Measurements from ENCODE around the gene EEF1AKMT4. TPM values are rescaled to one million over a fixed set of nuclear protein-coding genes. Genes with fewer than 3 reads are reported as not detected.

Gene EEF1AKMT4
- polyA plus RNA-seq, 1 donor (not counting 4 experiments of a cell fraction or from before 2014, with no cell fraction given) = 10.8 TPM

DNA sequence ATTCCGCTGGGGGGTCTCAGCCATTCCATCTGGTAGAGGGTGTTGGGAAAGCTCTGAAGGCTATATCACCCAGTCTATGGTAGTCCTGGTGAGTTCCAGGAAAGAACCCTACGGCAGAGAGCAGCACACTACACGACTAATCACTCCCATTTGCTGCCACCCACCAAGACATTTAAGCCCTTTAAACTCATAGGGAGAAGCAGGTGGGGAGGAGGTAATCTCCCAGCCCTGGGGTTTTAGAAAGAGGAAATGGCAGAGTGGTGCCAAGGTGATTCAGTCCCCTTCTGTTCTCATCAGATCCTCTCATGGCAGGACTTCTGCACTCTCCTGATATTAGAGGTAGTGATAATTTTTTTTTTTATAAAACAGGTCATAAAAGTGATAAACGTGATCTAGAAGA, 30.7 kb upstream of the EEF1AKMT4 start:
- H3K4me2 ChIP-seq (ENCODE audit: control insufficient read depth, extremely low read depth, insufficient read depth, low read depth, low read length) = no peak overlapping the region
- FAIRE-seq (no peak), DNase-seq (ENCODE audit: low read depth, low spot score) (no peak)
- no peak overlapping the region for H3K27ac ChIP-seq (ENCODE audit: control insufficient read depth, insufficient read depth, low read length)
- no peak overlapping the region for H2AFZ ChIP-seq (ENCODE audit: control insufficient read depth, low read length)
- H3K79me2 ChIP-seq (ENCODE audit: control insufficient read depth, insufficient read depth, low read length) = no peaks in the 10 kb centered on the region
- no peaks in the 10 kb centered on the region for H3K4me1 ChIP-seq (ENCODE audit: control insufficient read depth, extremely low read depth, insufficient read depth, low read length)
- dilution Hi-C loops (cut with MboI; ENCODE audit: extremely low pct_ligation_motif_present, low sequenced_read_pairs) = no loop called here
- no peaks in the 10 kb centered on the region for H3K27me3 ChIP-seq (ENCODE audit: control insufficient read depth, extremely low read depth, insufficient read depth, low read length)
- H3K36me3 ChIP-seq (ENCODE audit: control insufficient read depth in 2 of 2, extremely low read depth in 1 of 2, insufficient read depth in 2 of 2, low read length in 2 of 2) = no peaks in the 10 kb centered on the region
- no peaks in the 10 kb centered on the region for H3K9me1 ChIP-seq (ENCODE audit: control insufficient read depth, extremely low read depth, insufficient read depth, low read length)
- TF ChIP-seq CTCF (optimal IDR thresholded peaks at IDR 0.05 in 1 of 3, IDR thresholded peaks at IDR 0.05 in 1 of 3, conservative IDR thresholded peaks at IDR 0.05 in 1 of 3; ENCODE audit: extremely low read depth in 1 of 3, insufficient read depth in 2 of 3, low read length in 3 of 3) (no peak), EZH2 (IDR thresholded peaks at IDR 0.05; ENCODE audit: low read length) (no peak)
- H3K9ac ChIP-seq (ENCODE audit: control insufficient read depth, extremely low read depth, insufficient read depth, low read length) = no peak overlapping the region
- H4K20me1 ChIP-seq (ENCODE audit: control insufficient read depth, extremely low read depth, insufficient read depth, low read length) = no peaks in the 10 kb centered on the region
- no peak overlapping the region for H3K4me3 ChIP-seq (ENCODE audit: control insufficient read depth in 2 of 3, extremely low read depth in 1 of 3, insufficient read depth in 2 of 3, low read depth in 1 of 3, low read length in 3 of 3)
- H3K9me3 ChIP-seq (ENCODE audit: control insufficient read depth, low read depth, low read length) = no peaks in the 10 kb centered on the region

DNA sequence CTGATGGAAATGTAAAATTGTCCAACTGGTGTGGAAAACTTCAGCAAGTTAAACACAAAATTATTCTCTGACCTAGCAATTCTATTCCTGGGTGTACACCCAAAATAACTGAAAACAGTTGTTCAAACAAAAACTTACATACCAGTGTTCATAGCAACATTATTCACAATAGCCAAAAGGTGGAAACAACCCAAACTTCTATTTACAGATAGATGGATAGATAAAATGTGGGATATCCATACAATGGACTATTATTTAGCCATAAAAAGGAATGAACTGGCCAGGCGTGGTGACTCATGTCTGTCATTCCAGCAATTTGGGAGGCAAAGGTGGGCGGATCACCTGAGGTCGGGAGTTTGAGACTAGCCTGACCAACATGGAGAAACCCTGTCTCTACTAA, 27.0 kb upstream of the EEF1AKMT4 start:
- H3K36me3 ChIP-seq (ENCODE audit: control insufficient read depth in 2 of 2, extremely low read depth in 1 of 2, insufficient read depth in 2 of 2, low read length in 2 of 2) = no peaks in the 10 kb centered on the region
- no peaks in the 10 kb centered on the region for H3K4me1 ChIP-seq (ENCODE audit: control insufficient read depth, extremely low read depth, insufficient read depth, low read length)
- H3K4me3 ChIP-seq (ENCODE audit: control insufficient read depth in 2 of 3, extremely low read depth in 1 of 3, insufficient read depth in 2 of 3, low read depth in 1 of 3, low read length in 3 of 3) = no peak overlapping the region
- H3K9me3 ChIP-seq (ENCODE audit: control insufficient read depth, low read depth, low read length) = no peaks in the 10 kb centered on the region
- H3K27ac ChIP-seq (ENCODE audit: control insufficient read depth, insufficient read depth, low read length) = no peak overlapping the region
- DNase-seq (ENCODE audit: low read depth, low spot score) (no peak), FAIRE-seq (no peak)
- H2AFZ ChIP-seq (ENCODE audit: control insufficient read depth, low read length) = no peak overlapping the region
- H3K27me3 ChIP-seq (ENCODE audit: control insufficient read depth, extremely low read depth, insufficient read depth, low read length) = peaks cover 5% of the 10 kb centered on the region
- H3K9ac ChIP-seq (ENCODE audit: control insufficient read depth, extremely low read depth, insufficient read depth, low read length) = no peak overlapping the region
- no peaks in the 10 kb centered on the region for H4K20me1 ChIP-seq (ENCODE audit: control insufficient read depth, extremely low read depth, insufficient read depth, low read length)
- H3K79me2 ChIP-seq (ENCODE audit: control insufficient read depth, insufficient read depth, low read length) = no peaks in the 10 kb centered on the region
- H3K9me1 ChIP-seq (ENCODE audit: control insufficient read depth, extremely low read depth, insufficient read depth, low read length) = no peaks in the 10 kb centered on the region
- no peak overlapping the region for H3K4me2 ChIP-seq (ENCODE audit: control insufficient read depth, extremely low read depth, insufficient read depth, low read depth, low read length)
- dilution Hi-C loops (cut with MboI; ENCODE audit: extremely low pct_ligation_motif_present, low sequenced_read_pairs) = no loop called here
- TF ChIP-seq CTCF (optimal IDR thresholded peaks at IDR 0.05 in 1 of 3, IDR thresholded peaks at IDR 0.05 in 1 of 3, conservative IDR thresholded peaks at IDR 0.05 in 1 of 3; ENCODE audit: extremely low read depth in 1 of 3, insufficient read depth in 2 of 3, low read length in 3 of 3) = no peak
- no peak for TF ChIP-seq EZH2 (IDR thresholded peaks at IDR 0.05; ENCODE audit: low read length)
